DND-41 (cell line): ENCODE measurements around the gene OTOP1.
"Not testable (repeated sequence)": the region's sequence is repeated elsewhere in the genome, so short reads cannot be mapped to it uniquely, and the experiment has no call there.

ENCODE experiments used
- ATAC-seq: fragments of 200-7000 bp; cut with Tn5 transposase; 3 replicates; pipeline ENCODE4 v1.9.1; 2021; ENCODE audit warnings: low read depth; ENCODE audit not compliant: insufficient read depth
- DNase-seq: peaks from one replicate; pipeline ENCODE4 v3.0.0-alpha.2; 2020
- H2AFZ ChIP-seq: 2 replicates; pipeline ENCODE4 v1.6.0; 2012; ENCODE audit warnings: low read depth, low read length
- H3K27ac ChIP-seq: 2 replicates; pipeline ENCODE4 v1.5.1; 2012; ENCODE audit warnings: low read length, inconsistent platforms
- H3K27me3 ChIP-seq: fragments of 200-600 bp; sonication (generic); 2 replicates; pipeline ENCODE4 v1.6.0; 2012; ENCODE audit warnings: low read length, mild to moderate bottlenecking, inconsistent platforms; ENCODE audit not compliant: insufficient read depth, poor library complexity
- H3K36me3 ChIP-seq: 2 replicates; pipeline ENCODE4 v1.5.1; 2012; ENCODE audit warnings: low read length, inconsistent platforms; ENCODE audit not compliant: insufficient read depth
- H3K4me1 ChIP-seq: 2 replicates; pipeline ENCODE4 v1.5.1; 2012; ENCODE audit warnings: mild to moderate bottlenecking, low read length; ENCODE audit not compliant: insufficient read depth
- H3K4me2 ChIP-seq: 2 replicates; pipeline ENCODE4 v1.6.0; 2012; ENCODE audit warnings: mild to moderate bottlenecking, moderate library complexity, low read length, inconsistent platforms; ENCODE audit not compliant: insufficient read depth
- H3K4me3 ChIP-seq, 2 experiments: fragments of 200-600 bp in 1 of 2; shearing (Covaris generic) in 1 of 2; 2 replicates each; pipeline ENCODE4 v1.5.1; 2012 to 2016; ENCODE audit warnings: inconsistent platforms in 2 of 2, low read length in 2 of 2, mild to moderate bottlenecking in 2 of 2, low read depth in 1 of 2, moderate library complexity in 1 of 2
- H3K79me2 ChIP-seq: 2 replicates; pipeline ENCODE4 v1.6.0; 2012; ENCODE audit warnings: low read length, inconsistent platforms; ENCODE audit not compliant: insufficient read depth
- H3K9ac ChIP-seq: 2 replicates; pipeline ENCODE4 v1.6.0; 2012; ENCODE audit warnings: low read depth, mild to moderate bottlenecking, inconsistent platforms, low read length, moderate library complexity
- H3K9me3 ChIP-seq: 2 replicates; pipeline ENCODE4 v1.5.1; 2012; ENCODE audit warnings: low read length, moderate library complexity, mild to moderate bottlenecking, inconsistent platforms; ENCODE audit not compliant: insufficient read depth, severe bottlenecking
- H4K20me1 ChIP-seq: 2 replicates; pipeline ENCODE4 v1.6.0; 2012; ENCODE audit warnings: low read length; ENCODE audit not compliant: insufficient read depth
- CTCF ChIP-seq: IDR thresholded peaks from 2 replicates; pipeline ENCODE4 v1.5.1; 2012; ENCODE audit warnings: borderline replicate concordance, low read length, moderate library complexity, mild to moderate bottlenecking; ENCODE audit not compliant: poor library complexity, severe bottlenecking; ENCODE audit errors: extremely low read depth
- EZH2 ChIP-seq: IDR thresholded peaks from 3 replicates; pipeline ENCODE4 v1.6.1; 2012; ENCODE audit warnings: borderline replicate concordance, low read depth, mild to moderate bottlenecking, moderate library complexity, low read length, inconsistent platforms; ENCODE audit not compliant: severe bottlenecking

OTOP1 gene

GRCh38 chr4:4256799-4257198 is 30.1 kb upstream of the OTOP1 start:
- Histone ChIP-seq H3K4me3 (no peak overlapping the region), H3K79me2 (no peaks in the 10 kb centered on the region), H3K9me3 (no peaks in the 10 kb centered on the region), H4K20me1 (no peaks in the 10 kb centered on the region), H2AFZ (no peak overlapping the region), H3K4me1 (no peaks in the 10 kb centered on the region), H3K27ac (no peak overlapping the region), H3K36me3 (no peaks in the 10 kb centered on the region), H3K27me3 (no peaks in the 10 kb centered on the region), H3K9ac (no peak overlapping the region), H3K4me2 (no peak overlapping the region)
- DNase-seq (peak; percentile 16), ATAC-seq (peak; percentile 59; the same call in 2 of the 3 replicates)
- TF ChIP-seq CTCF (no peak), EZH2 (no peak)

- Histone ChIP-seq H2AFZ (no peak overlapping the region), H3K36me3 (no peaks in the 10 kb centered on the region)
- no peak for ATAC-seq
Observed at GRCh38 chr4:4254666-4255065, 27.9 kb upstream of the OTOP1 start.

GRCh38 chr4:4254199-4254598 is 27.5 kb upstream of the OTOP1 start:
- no peaks in the 10 kb centered on the region for H3K79me2 ChIP-seq
- no peak overlapping the region for H2AFZ ChIP-seq
- ATAC-seq (no peak), DNase-seq (no peak)
- no peak overlapping the region for H3K9ac ChIP-seq
- H4K20me1 ChIP-seq: no peaks in the 10 kb centered on the region
- no peak overlapping the region for H3K27ac ChIP-seq
- no peak overlapping the region for H3K4me3 ChIP-seq
- H3K9me3 ChIP-seq: no peaks in the 10 kb centered on the region
- no peaks in the 10 kb centered on the region for H3K27me3 ChIP-seq
- no peaks in the 10 kb centered on the region for H3K36me3 ChIP-seq
- H3K4me2 ChIP-seq: no peak overlapping the region
- no peak for TF ChIP-seq EZH2
- TF ChIP-seq CTCF: no peak
- peaks cover 2% of the 10 kb centered on the region for H3K4me1 ChIP-seq

More at GRCh38 chr4:4254666-4255065, 27.9 kb upstream of the OTOP1 start:
- no peak overlapping the region for H3K9ac ChIP-seq
- TF ChIP-seq EZH2 (no peak), CTCF (no peak)
- H3K4me1 ChIP-seq: no peaks in the 10 kb centered on the region
- H3K4me2 ChIP-seq: no peak overlapping the region
- H4K20me1 ChIP-seq: no peaks in the 10 kb centered on the region
- H3K9me3 ChIP-seq: no peaks in the 10 kb centered on the region
- H3K4me3 ChIP-seq: no peak overlapping the region
- no peak for DNase-seq
- no peaks in the 10 kb centered on the region for H3K27me3 ChIP-seq
- H3K27ac ChIP-seq: no peak overlapping the region
- no peaks in the 10 kb centered on the region for H3K79me2 ChIP-seq

GRCh38 chr4:4249866-4250265 is 23.1 kb upstream of the OTOP1 start:
- no peak overlapping the region for H2AFZ ChIP-seq
- H3K4me3 ChIP-seq: no peak overlapping the region
- H3K9ac ChIP-seq: no peak overlapping the region
- ATAC-seq (no peak), DNase-seq (no peak)
- no peaks in the 10 kb centered on the region; the same call in 1 of the 2 replicates for H4K20me1 ChIP-seq
- TF ChIP-seq EZH2: no peak
- no peak for TF ChIP-seq CTCF
- H3K27ac ChIP-seq: no peak overlapping the region
- peaks cover 28% of the 10 kb centered on the region for H3K4me1 ChIP-seq
- no peak overlapping the region for H3K4me2 ChIP-seq
- peaks cover 7% of the 10 kb centered on the region for H3K36me3 ChIP-seq
- H3K9me3 ChIP-seq: no peaks in the 10 kb centered on the region
- peaks cover 22% of the 10 kb centered on the region for H3K79me2 ChIP-seq
- no peaks in the 10 kb centered on the region for H3K27me3 ChIP-seq

- Histone ChIP-seq H3K4me1 (peaks cover 28% of the 10 kb centered on the region), H3K9ac (peak overlapping the region; percentile 85; the same call in 1 of the 2 replicates)
- not testable (repeated sequence) for ATAC-seq
Observed at GRCh38 chr4:4249342-4249741, 22.6 kb upstream of the OTOP1 start.

More at GRCh38 chr4:4249342-4249741, 22.6 kb upstream of the OTOP1 start:
- H2AFZ ChIP-seq: peak overlapping the region; percentile 82
- H3K36me3 ChIP-seq: peaks cover 12% of the 10 kb centered on the region
- H3K27ac ChIP-seq, H4K20me1 ChIP-seq, DNase-seq, H3K27me3 ChIP-seq, H3K9me3 ChIP-seq: not testable (repeated sequence)
- peaks cover 25% of the 10 kb centered on the region for H3K79me2 ChIP-seq
- H3K4me2 ChIP-seq: peak overlapping the region; percentile 85
- H3K4me3 ChIP-seq: peak overlapping the region in 1 of 2 experiments; percentile 96; a peak in 2 of 4 replicates
